Osteoblast (primary cell): ENCODE measurements around the gene TMEM119. TPM values are rescaled to one million over a fixed set of nuclear protein-coding genes. Genes with fewer than 3 reads are reported as not detected.
A peak's percentile ranks its signal among the peaks of the same experiment; 100 is the strongest.

Source experiments
- DNase-seq: peaks from one replicate; pipeline ENCODE4 v3.0.0; 2011; ENCODE audit warnings: low spot score, mixed read lengths; ENCODE audit not compliant: insufficient read length; ENCODE audit errors: missing footprints
- H2AFZ ChIP-seq: 2 replicates; pipeline ENCODE4 v1.6.0; 2011; ENCODE audit warnings: mild to moderate bottlenecking, low read length
- H3K27ac ChIP-seq: 2 replicates; pipeline ENCODE4 v1.5.1; 2011; ENCODE audit warnings: mild to moderate bottlenecking, low read depth, low read length, moderate library complexity
- H3K27me3 ChIP-seq: 2 replicates; pipeline ENCODE4 v1.6.0; 2012; ENCODE audit warnings: mild to moderate bottlenecking, control low read depth, inconsistent platforms, low read length, moderate library complexity; ENCODE audit not compliant: insufficient read depth
- H3K36me3 ChIP-seq: 2 replicates; pipeline ENCODE4 v1.5.1; 2011; ENCODE audit warnings: mild to moderate bottlenecking, low read length, control low read depth, moderate library complexity; ENCODE audit not compliant: insufficient read depth
- H3K4me1 ChIP-seq: 2 replicates; pipeline ENCODE4 v1.5.1; 2011; ENCODE audit warnings: mild to moderate bottlenecking, low read length, control low read depth, moderate library complexity; ENCODE audit not compliant: insufficient read depth
- H3K4me2 ChIP-seq: 2 replicates; pipeline ENCODE4 v1.6.0; 2011; ENCODE audit warnings: mild to moderate bottlenecking, low read length; ENCODE audit not compliant: insufficient read depth
- H3K4me3 ChIP-seq: fragments of 200-600 bp; sonication (generic); 3 replicates; pipeline ENCODE4 v1.5.1; 2012; ENCODE audit warnings: mild to moderate bottlenecking, low read length, inconsistent platforms; ENCODE audit not compliant: insufficient read depth
- H3K79me2 ChIP-seq: 2 replicates; pipeline ENCODE4 v1.6.0; 2012; ENCODE audit warnings: mild to moderate bottlenecking, low read length, control low read depth, inconsistent platforms; ENCODE audit not compliant: insufficient read depth
- H3K9me3 ChIP-seq: 2 replicates; pipeline ENCODE4 v1.5.1; 2011; ENCODE audit warnings: low read depth, low read length, control low read depth
- H4K20me1 ChIP-seq: 2 replicates; pipeline ENCODE4 v1.6.0; 2012; ENCODE audit warnings: mild to moderate bottlenecking, low read length, control low read depth; ENCODE audit not compliant: insufficient read depth
- CTCF ChIP-seq: IDR thresholded peaks from 2 replicates; pipeline ENCODE4 v1.5.1; 2011; ENCODE audit warnings: mild to moderate bottlenecking, low read depth, low read length, moderate library complexity; ENCODE audit errors: extremely low read depth
- total RNA-seq: library from RNA; depleted of rRNA; stranded (reverse); fragments of >200 nt; gene quantifications from 2 replicates; pipeline ENCODE4 v1.2.3, GENCODE V29; 2012

Gene TMEM119
- total RNA-seq, 1 donor, result 359 TPM

GRCh38 chr12:108596854-108597558 is 878 bp downstream of the TMEM119 start:
- Histone ChIP-seq H4K20me1 (peaks cover 3% of the 10 kb centered on the region), H3K27ac (peak overlapping the region; percentile 56), H3K36me3 (peaks cover 4% of the 10 kb centered on the region), H3K4me3 (peak overlapping the region; percentile 72), H3K9me3 (no peaks in the 10 kb centered on the region), H3K4me2 (peak overlapping the region; percentile 88), H3K27me3 (no peaks in the 10 kb centered on the region), H2AFZ (peak overlapping the region; percentile 70), H3K79me2 (peaks cover 8% of the 10 kb centered on the region), H3K4me1 (peaks cover 8% of the 10 kb centered on the region)
- DNase-seq, result peak; percentile 54
- TF ChIP-seq CTCF, result no peak

- Histone ChIP-seq H3K4me1 (peaks cover 8% of the 10 kb centered on the region), H3K79me2 (peaks cover 8% of the 10 kb centered on the region), H2AFZ (peak overlapping the region; percentile 10), H3K27me3 (no peaks in the 10 kb centered on the region), H3K4me3 (peak overlapping the region; percentile 72), H3K4me2 (peak overlapping the region; percentile 88), H4K20me1 (peaks cover 3% of the 10 kb centered on the region), H3K9me3 (no peaks in the 10 kb centered on the region), H3K27ac (no peak overlapping the region), H3K36me3 (peaks cover 4% of the 10 kb centered on the region)
- no peak for DNase-seq
- no peak for TF ChIP-seq CTCF
Observed at GRCh38 chr12:108595711-108596647, 1.9 kb downstream of the TMEM119 start.

DNA sequence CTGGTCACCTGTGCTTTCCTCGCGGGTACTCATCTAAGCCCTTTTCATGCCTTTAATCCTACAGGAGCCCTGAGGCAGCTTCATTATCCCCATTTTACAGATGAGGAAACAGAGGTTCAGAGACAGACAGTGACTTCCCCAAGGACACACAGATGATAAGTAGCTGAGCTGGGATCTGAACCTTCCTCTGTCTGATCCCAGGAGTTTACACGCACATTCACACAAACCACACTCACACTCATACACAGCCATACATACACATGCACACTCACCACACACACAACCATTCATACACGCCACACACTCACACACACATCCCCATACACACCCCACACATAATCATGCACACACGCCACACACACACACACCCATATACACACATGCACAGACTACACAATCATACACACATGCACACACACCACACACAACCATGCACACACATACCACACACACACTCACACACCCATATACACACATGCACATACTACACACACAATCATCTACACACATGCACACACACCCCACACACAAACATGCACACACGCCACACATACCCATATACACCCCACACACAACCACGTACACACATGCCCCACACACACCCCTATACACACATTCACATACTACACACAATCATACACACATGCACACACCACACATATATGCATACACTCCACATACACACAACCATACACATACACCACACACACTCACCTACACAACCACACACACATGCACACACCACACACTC is 2.7 kb downstream of the TMEM119 start:
- Histone ChIP-seq H2AFZ (no peak overlapping the region), H3K4me3 (no peak overlapping the region), H3K4me1 (peaks cover 8% of the 10 kb centered on the region), H3K79me2 (peaks cover 8% of the 10 kb centered on the region), H3K27me3 (no peaks in the 10 kb centered on the region), H3K27ac (no peak overlapping the region), H3K36me3 (peaks cover 4% of the 10 kb centered on the region), H3K9me3 (no peaks in the 10 kb centered on the region), H4K20me1 (peaks cover 3% of the 10 kb centered on the region), H3K4me2 (peak overlapping the region; percentile 88)
- DNase-seq, result no peak
- TF ChIP-seq CTCF, result no peak
